SU-DHL-6 (cell line): Measurements from ENCODE around the gene AATK.

Source experiments
- H2AFZ ChIP-seq: fragments of 200-600 bp; sonication (generic); 2 replicates; pipeline ENCODE4 v1.6.1; 2014; ENCODE audit warnings: low read depth, mild to moderate bottlenecking, moderate library complexity, mixed read lengths, antibody characterized with exemption, low read length; ENCODE audit not compliant: severe bottlenecking
- H3F3A ChIP-seq: fragments of 200-600 bp; shearing (Covaris generic); 2 replicates; pipeline ENCODE4 v1.6.0; 2016; ENCODE audit warnings: antibody characterized with exemption, mild to moderate bottlenecking; ENCODE audit not compliant: insufficient read depth
- H3K27ac ChIP-seq: fragments of 200-600 bp; sonication (generic); 2 replicates; pipeline ENCODE4 v1.5.1; 2016; ENCODE audit warnings: low read depth, mild to moderate bottlenecking, low read length, moderate library complexity, mixed read lengths
- H3K27me3 ChIP-seq: fragments of 200-600 bp; sonication (generic), shearing (Covaris generic); 2 replicates; pipeline ENCODE4 v1.6.0; 2014; ENCODE audit warnings: mild to moderate bottlenecking, low read length
- H3K36me3 ChIP-seq: fragments of 200-600 bp; sonication (generic); 2 replicates; pipeline ENCODE4 v1.6.1; 2014; ENCODE audit warnings: mild to moderate bottlenecking, low read length, mixed read lengths
- H3K4me2 ChIP-seq: fragments of 300-600, 200-600 bp; shearing (Covaris generic), sonication (generic); 2 replicates; pipeline ENCODE4 v1.6.0; 2014; ENCODE audit warnings: low read length, low read depth, mild to moderate bottlenecking; ENCODE audit not compliant: poor library complexity, severe bottlenecking
- H3K4me3 ChIP-seq: fragments of 200-600 bp; sonication (generic); 2 replicates; pipeline ENCODE4 v1.5.1; 2014; ENCODE audit warnings: antibody characterized with exemption, low read length, mild to moderate bottlenecking, mixed read lengths; ENCODE audit not compliant: insufficient read depth, poor library complexity, severe bottlenecking
- H3K79me2 ChIP-seq: fragments of 200-600 bp; sonication (generic); 2 replicates; pipeline ENCODE4 v1.6.1; 2014; ENCODE audit warnings: mild to moderate bottlenecking, low read length, moderate library complexity; ENCODE audit not compliant: insufficient read depth
- H3K9ac ChIP-seq: fragments of 200-600 bp; sonication (generic); 2 replicates; pipeline ENCODE4 v1.7.0; 2014; ENCODE audit warnings: mild to moderate bottlenecking, low read length
- H3K9me2 ChIP-seq: fragments of 200-600 bp; sonication (generic); replicated peaks from 2 replicates; pipeline ENCODE4 v1.6.1; 2014; ENCODE audit warnings: low read length; ENCODE audit not compliant: insufficient read depth
- H3K9me3 ChIP-seq: fragments of 200-600 bp; sonication (generic); 2 replicates; pipeline ENCODE4 v1.6.1; 2014; ENCODE audit warnings: low read length, mixed read lengths; ENCODE audit not compliant: insufficient read depth
- H4K20me1 ChIP-seq: fragments of 200-600 bp; sonication (generic); 2 replicates; pipeline ENCODE4 v1.6.1; 2014; ENCODE audit warnings: low read depth, mild to moderate bottlenecking, antibody characterized with exemption, low read length, moderate library complexity, mixed read lengths
- CTCF ChIP-seq: fragments of 200-600 bp; sonication (generic); IDR thresholded peaks from one replicate; pipeline ENCODE4 v1.5.1; 2017; ENCODE audit warnings: antibody characterized with exemption, mild to moderate bottlenecking, low read length, moderate library complexity; ENCODE audit not compliant: insufficient read depth, poor library complexity, severe bottlenecking
- EZH2phosphoT487 ChIP-seq: fragments of 200-600 bp; sonication (generic), shearing (Covaris generic); conservative IDR thresholded peaks from 2 replicates; pipeline ENCODE4 v1.6.1; 2018; ENCODE audit warnings: mild to moderate bottlenecking, antibody characterized with exemption, low read length, moderate library complexity, mixed read lengths

AATK gene

GRCh38 chr17:81171941-81172340, 5.9 kb upstream of the AATK start:
- Histone ChIP-seq H3F3A (no peaks in the 10 kb centered on the region), H3K9me2 (no peaks in the 10 kb centered on the region), H3K4me3 (no peak overlapping the region), H3K27ac (no peak overlapping the region), H3K36me3 (no peaks in the 10 kb centered on the region), H3K4me2 (no peak overlapping the region), H3K27me3 (no peaks in the 10 kb centered on the region), H2AFZ (no peak overlapping the region), H3K9me3 (no peaks in the 10 kb centered on the region), H4K20me1 (no peaks in the 10 kb centered on the region), H3K79me2 (no peaks in the 10 kb centered on the region), H3K9ac (no peak overlapping the region)
- TF ChIP-seq CTCF: no peak
- TF ChIP-seq EZH2phosphoT487: no peak

GRCh38 chr17:81170727-81171494, 4.9 kb upstream of the AATK start:
- Histone ChIP-seq H3K27me3 (no peaks in the 10 kb centered on the region), H3K27ac (no peak overlapping the region), H3F3A (no peaks in the 10 kb centered on the region), H3K9me2 (no peaks in the 10 kb centered on the region), H3K9ac (no peak overlapping the region), H3K4me2 (no peak overlapping the region), H3K79me2 (no peaks in the 10 kb centered on the region), H2AFZ (no peak overlapping the region), H4K20me1 (no peaks in the 10 kb centered on the region), H3K36me3 (no peaks in the 10 kb centered on the region), H3K4me3 (no peak overlapping the region), H3K9me3 (no peaks in the 10 kb centered on the region)
- no peak for TF ChIP-seq EZH2phosphoT487
- TF ChIP-seq CTCF: no peak

- H3K4me2 ChIP-seq: no peak overlapping the region
- H2AFZ ChIP-seq: no peak overlapping the region
- no peak overlapping the region for H3K4me3 ChIP-seq
- no peak overlapping the region for H3K9ac ChIP-seq
- H3K27me3 ChIP-seq: no peaks in the 10 kb centered on the region
- H3K27ac ChIP-seq: no peak overlapping the region
- TF ChIP-seq EZH2phosphoT487 (no peak), CTCF (no peak)
- H3K9me2 ChIP-seq: no peaks in the 10 kb centered on the region
- no peaks in the 10 kb centered on the region for H3F3A ChIP-seq
- H4K20me1 ChIP-seq: no peaks in the 10 kb centered on the region
- H3K36me3 ChIP-seq: no peaks in the 10 kb centered on the region
- no peaks in the 10 kb centered on the region for H3K79me2 ChIP-seq
- no peaks in the 10 kb centered on the region for H3K9me3 ChIP-seq
Observed at GRCh38 chr17:81169870-81170309, 3.9 kb upstream of the AATK start.
